ENCODE measurements around the gene DHX36. TPM values are rescaled to one million over a fixed set of nuclear protein-coding genes. Genes with fewer than 3 reads are reported as not detected.

The DHX36 gene
- total and polyA plus RNA-seq, 10 of the 15 experiments (the other 5 are each of a cell fraction or from before 2014, with no cell fraction given), result 16.2 to 70.5 (median 41.6) TPM

DNA sequence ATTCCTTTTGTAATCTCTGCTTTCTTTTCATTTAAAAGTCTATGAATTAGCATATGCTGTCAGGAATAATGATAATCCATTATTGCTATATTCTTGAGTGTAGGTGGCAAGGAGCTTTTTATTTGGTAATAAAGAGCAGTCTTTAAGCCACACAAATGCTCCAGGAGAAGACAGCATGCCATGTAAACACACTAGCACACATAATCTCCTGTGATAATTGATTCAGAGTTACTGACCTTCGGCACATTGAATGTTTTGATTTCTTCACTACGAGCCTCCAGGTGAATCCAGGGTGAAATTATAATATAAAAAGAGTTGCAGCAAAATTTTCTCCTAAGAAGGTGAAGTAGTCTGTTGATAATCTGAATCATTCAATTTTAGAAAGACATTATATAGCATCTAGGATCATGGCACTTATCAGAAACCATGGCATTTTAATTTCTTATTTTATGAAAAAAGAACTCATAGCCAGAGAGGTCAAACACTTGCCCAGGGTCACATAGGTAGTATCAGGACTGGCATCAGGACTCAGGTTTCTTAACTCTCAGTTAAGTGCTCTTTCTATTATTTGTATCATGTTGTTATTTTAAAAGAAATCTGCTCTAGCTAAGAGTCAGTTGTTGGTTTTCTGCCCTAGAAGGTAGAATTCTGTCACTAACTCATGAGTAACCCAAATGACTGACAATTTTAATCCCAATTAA, 21.3 kb upstream of the DHX36 start:
- no peak overlapping the region for H3K4me3 ChIP-seq
- no peak overlapping the region for H3K27ac ChIP-seq (ENCODE audit: control insufficient read depth, insufficient read depth)
- ChIA-PET CTCF (no interaction called here), POLR2A (no interaction called here), SMC1A (ENCODE audit: uncharacterized antibody, unreplicated experiment) (no interaction called here), RAD21 (ENCODE audit: unreplicated experiment) (no interaction called here)
- intact Hi-C loops (cut with micrococcal nuclease; ENCODE audit: unreplicated experiment), result no loop called here
- 18% methylated on average over 2 of the region's 2 CpGs for WGBS (ENCODE audit: insufficient coverage, insufficient replicate concordance, low lambda C conversion rate, missing lambda C conversion rate)
- no peaks in the 10 kb centered on the region for H3K9me3 ChIP-seq (replicated peaks; ENCODE audit: control insufficient read depth, insufficient read depth, low read length)
- no peak for ATAC-seq
- H3K27me3 ChIP-seq (replicated peaks in 1 of 2; ENCODE audit: control insufficient read depth in 2 of 2, insufficient read depth in 2 of 2, low read length in 1 of 2), result peaks cover 0 to 2% of the 10 kb centered on the region in 2 experiments; a peak in 1 of 4 replicates
- H3K4me2 ChIP-seq (ENCODE audit: control insufficient read depth, insufficient read depth), result no peak overlapping the region
- no peaks in the 10 kb centered on the region for H4K20me1 ChIP-seq (ENCODE audit: control insufficient read depth, insufficient read depth)
- no peaks in the 10 kb centered on the region for H3K4me1 ChIP-seq (ENCODE audit: control insufficient read depth, insufficient read depth, low read length)
- H3K79me2 ChIP-seq (ENCODE audit: control insufficient read depth, insufficient read depth, low read length), result no peaks in the 10 kb centered on the region
- H2AFZ ChIP-seq (ENCODE audit: control insufficient read depth, low read depth, low read length), result no peak overlapping the region
- DNase-seq (ENCODE audit: low read depth, low spot score), result no peak
- in situ Hi-C loops (cut with MboI), result no loop called here
- no peak for FAIRE-seq
- H3K36me3 ChIP-seq (ENCODE audit: control insufficient read depth in 2 of 2, insufficient read depth in 2 of 2, low read length in 1 of 2), result no peaks in the 10 kb centered on the region
- H3K9ac ChIP-seq (ENCODE audit: control insufficient read depth, insufficient read depth, low read length), result no peak overlapping the region
- TF ChIP-seq CREB1 (IDR thresholded peaks at IDR 0.05; ENCODE audit: low read depth) (no peak), NR2C2 (IDR thresholded peaks at IDR 0.05; ENCODE audit: borderline replicate concordance, control insufficient read depth, insufficient read length, low read depth) (no peak), SKIL (IDR thresholded peaks at IDR 0.05; ENCODE audit: low read depth, poor library complexity, severe bottlenecking) (no peak), CREM (IDR thresholded peaks at IDR 0.05; ENCODE audit: low read depth) (no peak), STAT3 (IDR thresholded peaks at IDR 0.05; ENCODE audit: low read depth, low read length) (no peak), BHLHE40 (IDR thresholded peaks at IDR 0.05; ENCODE audit: borderline replicate concordance in 1 of 2, low read depth in 2 of 2, low read length in 1 of 2) (no peak), SUPT20H (IDR thresholded peaks at IDR 0.05; ENCODE audit: borderline replicate concordance, control insufficient read depth, low read depth, low read length) (no peak), YY1 (IDR thresholded peaks at IDR 0.05; ENCODE audit: low read depth, low read length) (no peak)
- BruUV-seq (replicated peaks), result no TSS peak
